Natural killer cell treated with Interleukin-12 subunit alpha and Interleukin-12 subunit beta and Interleukin-15 and Interleukin-18, amount 100 ng/mL, for 72 hours (primary cell): ENCODE data around the gene ZSCAN9. TPM values are rescaled to one million over a fixed set of nuclear protein-coding genes. Genes with fewer than 3 reads are reported as not detected.

Source experiments
- ATAC-seq, 2 donors: fragments of 150-1000 bp; cut with Tn5 transposase in 1 of 2; sonication (Bioruptor Pico), chemical (Tn5 transposase) in 1 of 2; 2 replicates each; pipeline ENCODE4 v1.10.0; 2021
- DNase-seq: peaks from one replicate; pipeline ENCODE4 v3.0.0; 2022; ENCODE audit warnings: low spot score
- H3K27ac Mint-ChIP-seq, 2 donors: 1 replicate in 1 of 2; 2 replicates in 1 of 2; pipeline ENCODE4 v1.8.0; 2022; ENCODE audit warnings: mixed read lengths in 2 of 2, mild to moderate bottlenecking in 1 of 2, moderate library complexity in 1 of 2
- H3K27me3 Mint-ChIP-seq, 2 donors: 1 replicate in 1 of 2; 2 replicates in 1 of 2; pipeline ENCODE4 v1.8.0; 2022; ENCODE audit warnings: mixed read lengths in 2 of 2
- H3K36me3 Mint-ChIP-seq: one replicate; pipeline ENCODE4 v1.8.0; 2022; ENCODE audit warnings: mixed read lengths
- H3K4me1 Mint-ChIP-seq, 2 donors: 1 replicate in 1 of 2; 2 replicates in 1 of 2; pipeline ENCODE4 v1.8.0; 2022; ENCODE audit warnings: low read depth in 2 of 2, mixed read lengths in 2 of 2, mild to moderate bottlenecking in 1 of 2
- H3K4me3 Mint-ChIP-seq: one replicate; pipeline ENCODE4 v1.8.0; 2022; ENCODE audit warnings: mixed read lengths
- H3K9me3 Mint-ChIP-seq: 2 replicates; pipeline ENCODE4 v1.8.0; 2022; ENCODE audit warnings: mixed read lengths
- total RNA-seq, 2 donors: library from RNA; stranded (reverse); gene quantifications; one replicate each; pipeline ENCODE4 v1.2.3, GENCODE V29; 2022

Gene ZSCAN9
- total RNA-seq, 2 donors from 2014 or later: 12.6 to 13.1 TPM

DNA sequence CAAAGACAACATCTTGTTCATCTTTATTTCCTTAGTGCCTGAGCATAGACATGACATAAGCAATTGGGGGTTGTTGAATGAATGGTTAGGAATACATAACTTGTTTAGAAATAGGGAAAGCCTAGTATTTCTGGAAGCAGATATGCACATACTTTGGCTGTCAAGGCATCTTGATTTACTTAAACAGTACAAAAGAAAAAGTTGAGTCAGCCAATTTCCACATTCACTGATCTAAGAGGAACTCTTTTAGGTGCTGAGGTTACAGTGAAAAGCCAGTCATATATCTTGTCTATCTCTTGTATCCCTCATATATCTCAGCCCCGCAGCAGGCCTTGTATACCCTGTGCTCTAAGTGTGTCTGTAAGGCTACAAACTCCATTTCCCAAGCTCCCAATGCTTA lies 15.4 kb downstream of the ZSCAN9 start:
- no peak overlapping the region for H3K27ac Mint-ChIP-seq
- ATAC-seq (no peak), DNase-seq (no peak)
- peaks cover 7% of the 10 kb centered on the region for H3K36me3 Mint-ChIP-seq
- H3K27me3 Mint-ChIP-seq: no peaks in the 10 kb centered on the region
- H3K4me3 Mint-ChIP-seq: no peak overlapping the region
- peaks cover 3 to 5% of the 10 kb centered on the region in 2 donors for H3K4me1 Mint-ChIP-seq
- no peaks in the 10 kb centered on the region for H3K9me3 Mint-ChIP-seq

DNA sequence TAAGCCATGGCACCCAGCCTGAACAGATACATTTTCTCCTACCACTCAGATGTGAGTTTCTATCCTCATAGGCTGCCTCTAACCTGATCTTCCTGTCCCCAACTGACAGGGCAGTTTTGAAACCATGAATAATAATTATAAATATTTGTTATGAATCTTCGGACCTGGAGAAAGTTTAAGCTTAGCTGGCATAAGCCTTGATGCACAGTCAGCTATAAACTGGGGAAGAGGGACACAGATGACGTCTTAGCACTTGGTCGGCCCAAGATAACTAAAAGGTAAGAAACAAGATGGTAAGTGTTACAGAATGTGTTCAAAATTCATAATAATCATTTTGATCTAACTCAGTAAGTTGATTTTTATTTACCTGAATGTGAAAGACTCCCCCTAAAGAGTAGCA lies 18.9 kb downstream of the ZSCAN9 start:
- Mint-ChIP-seq H3K36me3 (peaks cover 19% of the 10 kb centered on the region), H3K4me1 (peaks cover 9 to 16% of the 10 kb centered on the region in 2 donors), H3K4me3 (no peak overlapping the region), H3K9me3 (no peaks in the 10 kb centered on the region), H3K27ac (no peak overlapping the region), H3K27me3 (no peaks in the 10 kb centered on the region)
- no peak for DNase-seq
- no peak for ATAC-seq

DNA sequence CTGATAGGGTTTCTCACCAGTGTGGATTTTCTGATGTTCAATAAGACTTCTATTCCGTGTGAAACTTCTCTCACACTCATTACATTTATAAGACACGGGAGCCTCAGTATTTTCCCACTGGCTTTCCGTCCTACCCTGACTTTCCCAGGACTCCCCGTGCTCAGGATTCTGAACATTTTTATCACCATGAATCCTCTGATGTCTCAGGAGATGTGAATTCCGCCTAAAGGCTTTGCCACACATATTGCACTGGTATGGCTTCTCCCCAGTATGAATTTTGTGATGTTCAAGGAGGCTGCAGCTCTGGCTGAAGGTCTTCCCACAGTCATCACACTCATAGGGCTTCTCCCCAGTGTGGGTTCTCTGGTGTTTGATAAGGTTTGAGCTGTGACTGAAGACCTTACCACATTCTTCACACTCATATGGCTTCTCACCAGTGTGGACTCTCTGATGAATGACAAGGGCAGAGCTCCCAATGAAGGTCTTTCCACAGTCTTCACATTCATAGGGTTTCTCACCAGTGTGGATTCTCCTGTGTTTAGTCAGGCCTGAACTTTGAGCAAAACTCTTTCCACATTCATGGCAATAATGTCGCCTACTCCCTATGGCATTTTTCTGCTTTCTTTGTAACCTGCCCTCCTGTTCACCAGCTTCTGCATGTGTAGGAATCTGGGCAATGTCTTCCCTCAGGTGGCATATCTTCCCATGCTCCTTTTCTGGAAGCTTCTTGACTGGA lies 20.3 kb downstream of the ZSCAN9 start:
- Mint-ChIP-seq H3K36me3 (peaks cover 19% of the 10 kb centered on the region), H3K9me3 (no peaks in the 10 kb centered on the region), H3K4me3 (peak overlapping the region; percentile 20)

DNA sequence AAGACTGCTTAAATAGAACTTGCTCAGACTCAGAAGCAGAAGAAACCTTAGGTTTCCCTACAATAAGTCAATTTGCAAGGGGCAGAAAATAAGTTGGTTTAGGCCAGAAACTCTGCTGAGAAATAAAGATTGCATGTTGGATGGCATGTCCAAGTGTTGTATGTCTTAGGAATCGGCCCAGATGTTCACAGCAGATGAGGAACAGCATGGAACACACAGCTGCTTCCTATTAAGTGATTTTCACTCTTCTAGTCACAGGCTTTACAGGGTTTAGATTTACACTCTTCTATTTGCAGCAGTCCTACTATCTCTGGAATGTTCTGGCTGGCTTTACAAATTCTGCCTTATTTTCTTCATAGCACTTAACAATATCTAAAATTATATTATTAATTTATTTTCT lies 23.8 kb downstream of the ZSCAN9 start:
- peaks cover 29 to 39% of the 10 kb centered on the region in 2 donors for H3K4me1 Mint-ChIP-seq
- H3K4me3 Mint-ChIP-seq: no peak overlapping the region
- peaks cover 19% of the 10 kb centered on the region for H3K36me3 Mint-ChIP-seq
- no peak overlapping the region for H3K27ac Mint-ChIP-seq
- no peak for ATAC-seq
- peaks cover 5% of the 10 kb centered on the region for H3K9me3 Mint-ChIP-seq
- DNase-seq: no peak
- H3K27me3 Mint-ChIP-seq: no peaks in the 10 kb centered on the region

More for the DNA sequence above, 20.3 kb downstream of the ZSCAN9 start:
- ATAC-seq (no peak), DNase-seq (no peak)
- Mint-ChIP-seq H3K4me1 (peaks cover 9 to 16% of the 10 kb centered on the region in 2 donors), H3K27me3 (no peaks in the 10 kb centered on the region), H3K27ac (no peak overlapping the region)

DNA sequence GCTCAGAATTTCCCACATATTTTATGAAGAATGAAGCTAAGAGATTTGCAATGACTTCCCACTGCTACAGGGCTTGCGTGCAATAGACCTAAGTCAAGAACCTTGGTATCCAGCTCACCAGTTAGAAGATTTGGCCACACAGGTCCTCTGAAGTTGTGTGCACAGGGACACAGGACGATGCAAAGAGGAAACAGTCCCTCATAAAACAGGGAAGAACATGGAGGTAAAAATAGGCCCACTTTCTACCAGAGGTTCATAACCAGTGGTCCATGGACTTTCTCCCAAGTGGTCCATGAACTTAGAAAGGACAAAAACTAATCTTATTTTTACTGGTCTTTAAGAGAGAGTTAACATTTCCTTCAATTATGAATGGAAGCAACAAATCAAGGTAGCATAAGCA lies 25.7 kb downstream of the ZSCAN9 start:
- Mint-ChIP-seq H3K36me3 (peaks cover 9% of the 10 kb centered on the region), H3K4me1 (peaks cover 24 to 32% of the 10 kb centered on the region in 2 donors), H3K27ac (no peak overlapping the region), H3K9me3 (peaks cover 5% of the 10 kb centered on the region), H3K4me3 (peak overlapping the region; percentile 100), H3K27me3 (peaks cover 0 to 5% of the 10 kb centered on the region in 2 donors)
- DNase-seq: no peak
- no peak for ATAC-seq

DNA sequence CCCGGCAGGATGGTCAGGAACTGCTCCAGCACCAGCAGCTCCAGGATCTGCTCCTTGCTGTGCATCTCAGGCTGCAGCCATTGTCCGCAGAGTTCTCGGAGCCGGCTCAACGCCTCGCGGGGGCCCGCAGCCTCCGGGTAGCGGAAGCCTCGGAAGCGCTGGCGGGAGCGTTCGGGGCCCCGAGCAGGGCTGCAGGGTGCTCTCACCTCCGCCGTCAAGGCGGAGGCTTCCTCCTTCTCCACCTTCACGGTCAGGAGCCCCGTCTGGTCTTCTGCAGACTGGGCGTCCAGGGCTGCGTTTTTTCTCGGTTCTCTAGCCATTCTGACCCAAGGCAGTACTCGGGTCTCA lies 26.6 kb downstream of the ZSCAN9 start:
- peak; percentile 78 to 84 for ATAC-seq
- peaks cover 5% of the 10 kb centered on the region for H3K9me3 Mint-ChIP-seq

DNA sequence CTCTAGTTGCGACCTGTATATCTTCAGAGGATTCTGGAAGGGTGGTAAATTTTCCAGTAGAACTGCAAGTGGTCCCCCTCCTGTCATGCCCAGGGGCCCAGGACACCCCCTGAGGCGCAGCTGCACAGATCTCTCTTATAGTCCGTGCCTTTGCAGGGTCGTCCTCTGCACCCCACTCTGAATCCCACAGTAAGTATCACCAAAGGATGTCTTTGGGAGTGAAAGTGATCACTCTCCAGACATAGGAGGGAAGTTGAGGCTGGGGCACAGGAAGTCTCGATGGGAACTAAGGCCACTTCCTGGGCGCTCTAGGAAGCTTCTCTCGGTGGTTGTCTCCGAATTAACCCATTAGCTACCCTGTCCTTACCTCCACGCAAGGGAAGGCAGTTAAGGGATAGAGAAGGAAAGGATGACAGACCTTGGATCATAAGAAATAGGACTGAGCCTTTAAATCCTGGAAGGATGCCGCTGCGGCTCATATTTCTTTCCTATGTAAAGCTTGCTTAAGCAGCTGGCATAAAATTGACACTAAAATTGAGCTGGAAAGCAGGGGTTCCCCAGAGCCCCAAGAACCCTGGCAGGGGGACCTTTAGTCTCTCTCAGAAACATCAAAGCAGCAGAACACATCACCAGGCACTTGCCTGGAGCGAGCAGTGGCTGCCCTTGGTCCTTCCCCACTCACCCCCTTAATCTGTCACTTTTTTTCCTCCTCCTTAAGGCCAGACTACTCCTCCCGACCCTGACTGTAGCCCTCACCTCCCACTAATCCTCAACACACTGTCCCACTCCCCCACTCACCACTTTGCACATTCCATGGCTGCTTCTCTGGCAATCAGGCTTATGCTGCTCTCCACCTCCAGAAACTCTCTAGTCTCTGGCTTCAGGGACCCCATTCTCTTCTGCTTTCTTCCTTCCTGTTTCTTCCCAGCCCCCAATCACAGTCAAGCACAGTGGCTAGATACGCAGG lies 27.2 kb downstream of the ZSCAN9 start, which contains the start of gene ZKSCAN4:
TSS of gene ZKSCAN4 (minus strand) at position 261 of the 967 bp plus-strand sequence. CDS start 289 bp downstream, outside the sequence.
- H3K4me3 Mint-ChIP-seq: peak within 1 kb of the TSS; percentile 100

More for the DNA sequence above, 26.6 kb downstream of the ZSCAN9 start:
- Mint-ChIP-seq H3K27me3 (peaks cover 0 to 7% of the 10 kb centered on the region in 2 donors), H3K36me3 (peaks cover 6% of the 10 kb centered on the region), H3K27ac (peak overlapping the region; percentile 85 to 96), H3K4me1 (peaks cover 20 to 28% of the 10 kb centered on the region in 2 donors), H3K4me3 (peak overlapping the region; percentile 100)
- peak; percentile 62 for DNase-seq

DNA sequence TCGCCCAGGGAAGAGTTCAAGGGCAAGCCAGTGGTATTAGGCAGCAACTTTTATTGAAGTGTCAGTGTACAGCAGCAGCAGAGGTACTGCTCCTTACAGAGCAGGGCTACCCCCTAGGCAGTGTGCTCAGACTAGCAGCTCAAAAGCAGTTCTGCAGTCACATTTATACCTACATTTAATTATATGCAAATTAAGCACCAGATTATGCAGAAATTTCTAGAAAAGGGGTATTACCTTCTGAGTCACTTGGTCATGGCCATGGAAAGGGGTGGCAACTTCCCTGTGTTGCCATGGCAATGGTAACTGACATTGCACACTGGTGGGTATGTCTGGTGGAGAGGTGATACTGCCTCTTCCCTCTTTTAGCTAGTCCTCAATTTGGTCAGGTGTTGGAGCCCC lies 29.0 kb downstream of the ZSCAN9 start:
- Mint-ChIP-seq H3K4me3 (no peak overlapping the region), H3K9me3 (peaks cover 5% of the 10 kb centered on the region), H3K27ac (no peak overlapping the region), H3K27me3 (peaks cover 11 to 14% of the 10 kb centered on the region in 2 donors), H3K4me1 (peaks cover 25 to 29% of the 10 kb centered on the region in 2 donors), H3K36me3 (peaks cover 11% of the 10 kb centered on the region)
- DNase-seq (no peak), ATAC-seq (peak in 1 of 2 donors; percentile 45)

More for the DNA sequence above, 27.2 kb downstream of the ZSCAN9 start, which contains the start of gene ZKSCAN4:
- ATAC-seq: peak; percentile 91 to 92
- peaks cover 0 to 9% of the 10 kb centered on the region in 2 donors for H3K27me3 Mint-ChIP-seq
- H3K27ac Mint-ChIP-seq: peak within 1 kb of the TSS; percentile 85 to 96
- H3K4me1 Mint-ChIP-seq: peaks cover 20 to 28% of the 10 kb centered on the region in 2 donors
- peaks cover 5% of the 10 kb centered on the region for H3K9me3 Mint-ChIP-seq
- peak; percentile 80 for DNase-seq
- H3K36me3 Mint-ChIP-seq: peaks cover 6% of the 10 kb centered on the region

DNA sequence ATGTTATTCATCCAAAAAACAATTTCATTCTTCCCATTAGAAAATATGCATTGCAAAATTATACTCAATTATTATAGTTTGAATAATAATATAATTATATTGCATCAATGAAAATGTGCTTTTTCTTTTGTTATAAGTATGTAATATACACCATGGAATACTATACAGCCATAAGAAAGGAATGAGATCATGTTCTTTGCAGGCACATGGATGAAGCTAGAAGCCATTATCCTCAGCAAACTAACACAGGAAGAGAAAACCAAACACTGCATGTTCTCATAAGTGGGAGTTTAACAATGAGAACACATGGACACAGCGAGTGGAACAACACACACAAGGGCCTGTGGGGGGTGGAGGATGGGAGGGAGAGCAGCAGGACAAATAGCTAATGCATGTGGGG lies 32.0 kb downstream of the ZSCAN9 start:
- DNase-seq (no peak), ATAC-seq (no peak)
- H3K27ac Mint-ChIP-seq: no peak overlapping the region
- peaks cover 9% of the 10 kb centered on the region for H3K9me3 Mint-ChIP-seq
- H3K36me3 Mint-ChIP-seq: peaks cover 27% of the 10 kb centered on the region
- H3K4me3 Mint-ChIP-seq: no peak overlapping the region
- H3K27me3 Mint-ChIP-seq: peaks cover 26 to 34% of the 10 kb centered on the region in 2 donors
- peaks cover 14 to 17% of the 10 kb centered on the region in 2 donors for H3K4me1 Mint-ChIP-seq

DNA sequence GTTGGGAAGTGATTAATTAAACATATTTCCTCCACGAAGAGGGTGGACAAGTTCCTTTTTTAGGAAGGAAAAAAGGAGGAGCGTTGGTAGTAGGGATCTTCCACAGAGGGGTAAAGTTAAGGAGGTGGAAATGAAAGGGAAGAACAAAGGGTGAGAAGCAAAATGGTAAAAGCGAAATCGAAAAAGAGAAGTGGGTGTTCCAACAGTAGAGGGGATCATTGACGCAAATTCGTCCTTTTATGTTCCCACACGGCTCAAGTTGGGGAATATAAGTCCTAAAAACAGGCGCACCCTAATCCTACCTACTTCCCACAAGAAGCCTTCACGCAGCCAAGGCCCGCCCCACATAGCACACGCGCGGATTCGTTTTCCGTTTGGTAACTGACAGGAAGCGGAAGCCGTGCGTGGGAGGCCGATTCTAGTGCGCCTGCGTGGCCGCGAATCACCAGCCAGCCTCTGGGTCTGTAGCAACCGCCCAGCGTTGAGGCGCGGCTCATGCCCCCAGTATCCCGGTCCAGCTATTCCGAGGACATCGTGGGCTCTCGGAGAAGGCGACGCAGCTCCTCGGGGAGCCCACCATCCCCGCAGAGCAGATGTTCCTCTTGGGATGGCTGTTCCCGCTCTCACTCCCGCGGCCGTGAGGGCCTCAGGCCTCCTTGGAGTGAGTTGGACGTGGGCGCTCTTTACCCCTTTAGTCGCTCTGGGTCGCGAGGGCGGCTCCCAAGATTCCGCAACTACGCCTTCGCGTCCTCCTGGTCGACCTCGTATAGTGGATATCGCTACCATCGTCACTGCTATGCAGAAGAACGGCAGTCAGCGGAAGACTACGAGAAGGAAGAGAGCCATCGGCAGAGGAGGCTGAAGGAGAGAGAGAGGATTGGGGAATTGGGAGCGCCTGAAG lies 34.1 kb downstream of the ZSCAN9 start, which contains the start of gene NKAPL:
TSS of gene NKAPL (plus strand) at position 421 of the 901 bp plus-strand sequence. CDS start at position 496, 75 bp downstream.
- H3K27ac Mint-ChIP-seq: peak within 1 kb of the TSS; percentile 24 to 52
- H3K4me1 Mint-ChIP-seq: peaks cover 4 to 6% of the 10 kb centered on the region in 2 donors
- peak within 1 kb of the TSS; percentile 59 for H3K4me3 Mint-ChIP-seq
- ATAC-seq: peak; percentile 65 to 78
- peaks cover 33 to 35% of the 10 kb centered on the region in 2 donors for H3K27me3 Mint-ChIP-seq
- peak; percentile 87 for DNase-seq
- H3K9me3 Mint-ChIP-seq: peaks cover 4% of the 10 kb centered on the region
- peaks cover 27% of the 10 kb centered on the region for H3K36me3 Mint-ChIP-seq

DNA sequence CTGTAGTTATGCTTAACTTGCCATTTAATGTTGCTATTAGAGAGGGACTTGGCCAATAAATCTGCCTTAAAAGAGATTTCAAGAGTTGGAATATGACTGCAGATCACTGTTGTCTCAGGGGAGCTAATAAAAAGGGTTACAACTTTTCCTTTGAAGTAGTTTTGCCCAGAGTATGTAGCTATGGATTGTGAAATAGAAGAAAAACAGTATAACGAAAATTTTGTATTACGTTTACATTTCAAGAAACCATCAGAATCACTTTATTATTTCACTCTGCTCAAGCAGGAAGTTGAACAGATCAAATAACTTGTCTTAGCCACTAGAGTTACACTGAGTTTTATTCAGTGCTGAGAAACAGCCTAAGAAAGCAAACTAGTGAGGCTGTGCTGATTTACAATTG lies 38.8 kb downstream of the ZSCAN9 start:
- peaks cover 16% of the 10 kb centered on the region for H3K36me3 Mint-ChIP-seq
- no peak overlapping the region for H3K27ac Mint-ChIP-seq
- H3K27me3 Mint-ChIP-seq: peaks cover 21 to 31% of the 10 kb centered on the region in 2 donors
- H3K9me3 Mint-ChIP-seq: peaks cover 4% of the 10 kb centered on the region
- ATAC-seq: no peak
- no peak for DNase-seq
- H3K4me3 Mint-ChIP-seq: no peak overlapping the region
- H3K4me1 Mint-ChIP-seq: peaks cover under 1 to 3% of the 10 kb centered on the region in 2 donors

DNA sequence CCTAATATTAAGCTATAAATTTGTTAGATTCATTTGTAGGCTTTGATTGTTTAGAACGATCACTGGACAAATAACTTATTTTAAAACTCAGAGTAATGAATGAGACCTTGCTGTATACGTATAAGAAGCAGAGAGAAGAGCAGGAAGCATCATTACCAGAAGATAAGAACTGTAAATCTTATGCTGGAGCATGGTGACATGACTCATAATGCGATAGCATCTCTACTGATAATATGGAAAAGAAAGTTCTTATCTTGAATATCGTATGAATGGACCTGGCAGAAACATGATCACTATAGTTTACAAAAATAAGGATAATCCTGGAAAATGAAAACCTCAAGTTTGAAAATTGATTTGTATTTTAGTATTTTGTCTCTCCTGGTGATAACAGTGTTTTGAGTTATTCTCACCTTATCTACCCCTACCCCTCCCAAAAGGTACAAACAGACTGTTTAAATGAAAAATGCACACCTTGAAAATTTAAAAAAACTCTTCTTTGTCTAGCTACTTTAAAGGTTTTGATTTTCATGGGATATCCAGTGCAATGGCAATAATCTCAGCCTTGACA lies 39.8 kb downstream of the ZSCAN9 start:
- DNase-seq (no peak), ATAC-seq (no peak)
- peaks cover 16 to 25% of the 10 kb centered on the region in 2 donors for H3K27me3 Mint-ChIP-seq
- no peaks in the 10 kb centered on the region for H3K9me3 Mint-ChIP-seq
- no peak overlapping the region for H3K27ac Mint-ChIP-seq
- H3K36me3 Mint-ChIP-seq: peaks cover 10% of the 10 kb centered on the region
- H3K4me3 Mint-ChIP-seq: no peak overlapping the region
- peaks cover 4 to 6% of the 10 kb centered on the region in 2 donors for H3K4me1 Mint-ChIP-seq
